AG09309 (cell line): ENCODE results near the gene TIAM1.

ENCODE experiments used
- DNase-seq: peaks from one replicate; pipeline ENCODE4 v3.0.0-alpha.2; 2010; ENCODE audit warnings: low read depth
- H3K4me3 ChIP-seq: 2 replicates; pipeline ENCODE4 v1.5.1; 2011; ENCODE audit warnings: mild to moderate bottlenecking, low read depth, low read length, moderate library complexity; ENCODE audit not compliant: control insufficient read depth
- TF ChIP-seq, protein P1 (sequence below): IDR thresholded peaks from 2 replicates; pipeline ENCODE4 v1.5.1; 2011; ENCODE audit warnings: mild to moderate bottlenecking, low read depth, low read length, inconsistent platforms; ENCODE audit not compliant: insufficient read depth, control insufficient read depth; ENCODE audit errors: missing control alignments

Gene TIAM1

DNA sequence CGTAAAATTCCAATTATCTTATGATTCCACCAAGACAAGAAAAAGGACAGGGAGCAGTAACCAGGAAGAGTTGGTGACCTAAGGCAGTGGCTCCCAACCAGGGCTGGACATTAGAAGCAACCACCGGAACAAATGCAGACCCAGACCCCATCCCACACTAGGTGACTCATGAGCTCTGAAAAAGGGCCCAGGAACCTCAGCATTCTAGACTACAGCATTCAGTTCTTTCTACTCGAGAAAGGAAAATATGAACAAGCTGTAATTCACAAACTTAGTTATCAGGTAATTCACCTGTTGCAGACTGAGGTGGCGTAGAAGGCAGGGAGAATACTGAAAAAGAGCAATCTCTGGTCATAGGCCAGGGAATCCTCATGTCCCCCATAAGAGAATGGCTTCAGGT, 167.3 kb downstream of the TIAM1 start:
- no peak for DNase-seq
- H3K4me3 ChIP-seq, result no peak overlapping the region
- TF ChIP-seq, protein P1, sequence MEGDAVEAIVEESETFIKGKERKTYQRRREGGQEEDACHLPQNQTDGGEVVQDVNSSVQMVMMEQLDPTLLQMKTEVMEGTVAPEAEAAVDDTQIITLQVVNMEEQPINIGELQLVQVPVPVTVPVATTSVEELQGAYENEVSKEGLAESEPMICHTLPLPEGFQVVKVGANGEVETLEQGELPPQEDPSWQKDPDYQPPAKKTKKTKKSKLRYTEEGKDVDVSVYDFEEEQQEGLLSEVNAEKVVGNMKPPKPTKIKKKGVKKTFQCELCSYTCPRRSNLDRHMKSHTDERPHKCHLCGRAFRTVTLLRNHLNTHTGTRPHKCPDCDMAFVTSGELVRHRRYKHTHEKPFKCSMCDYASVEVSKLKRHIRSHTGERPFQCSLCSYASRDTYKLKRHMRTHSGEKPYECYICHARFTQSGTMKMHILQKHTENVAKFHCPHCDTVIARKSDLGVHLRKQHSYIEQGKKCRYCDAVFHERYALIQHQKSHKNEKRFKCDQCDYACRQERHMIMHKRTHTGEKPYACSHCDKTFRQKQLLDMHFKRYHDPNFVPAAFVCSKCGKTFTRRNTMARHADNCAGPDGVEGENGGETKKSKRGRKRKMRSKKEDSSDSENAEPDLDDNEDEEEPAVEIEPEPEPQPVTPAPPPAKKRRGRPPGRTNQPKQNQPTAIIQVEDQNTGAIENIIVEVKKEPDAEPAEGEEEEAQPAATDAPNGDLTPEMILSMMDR, result no peak

DNA sequence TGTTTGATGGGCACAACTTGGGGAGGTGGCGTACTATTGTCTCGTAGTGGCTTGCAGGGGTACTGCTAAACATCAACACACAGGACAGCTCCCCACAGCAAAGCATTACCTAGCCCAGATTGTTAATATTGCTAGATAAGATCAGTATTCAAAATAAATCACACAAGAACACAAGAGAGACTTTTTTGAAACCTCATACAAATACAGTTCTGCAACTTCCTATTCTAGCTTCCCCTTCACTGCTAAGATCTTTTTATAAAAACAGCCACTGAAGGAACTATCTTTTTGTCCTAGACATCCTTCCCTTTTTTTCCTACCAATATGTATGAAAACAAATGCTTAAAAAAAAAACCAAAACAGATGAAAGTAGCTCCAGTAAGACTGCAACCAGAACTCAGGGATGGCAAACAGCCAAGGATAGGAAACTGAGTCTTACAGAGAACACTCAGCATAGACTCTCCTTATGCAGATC, 167.9 kb downstream of the TIAM1 start:
- no peak overlapping the region for H3K4me3 ChIP-seq
- no peak for DNase-seq
- TF ChIP-seq, protein P1, result no peak

DNA sequence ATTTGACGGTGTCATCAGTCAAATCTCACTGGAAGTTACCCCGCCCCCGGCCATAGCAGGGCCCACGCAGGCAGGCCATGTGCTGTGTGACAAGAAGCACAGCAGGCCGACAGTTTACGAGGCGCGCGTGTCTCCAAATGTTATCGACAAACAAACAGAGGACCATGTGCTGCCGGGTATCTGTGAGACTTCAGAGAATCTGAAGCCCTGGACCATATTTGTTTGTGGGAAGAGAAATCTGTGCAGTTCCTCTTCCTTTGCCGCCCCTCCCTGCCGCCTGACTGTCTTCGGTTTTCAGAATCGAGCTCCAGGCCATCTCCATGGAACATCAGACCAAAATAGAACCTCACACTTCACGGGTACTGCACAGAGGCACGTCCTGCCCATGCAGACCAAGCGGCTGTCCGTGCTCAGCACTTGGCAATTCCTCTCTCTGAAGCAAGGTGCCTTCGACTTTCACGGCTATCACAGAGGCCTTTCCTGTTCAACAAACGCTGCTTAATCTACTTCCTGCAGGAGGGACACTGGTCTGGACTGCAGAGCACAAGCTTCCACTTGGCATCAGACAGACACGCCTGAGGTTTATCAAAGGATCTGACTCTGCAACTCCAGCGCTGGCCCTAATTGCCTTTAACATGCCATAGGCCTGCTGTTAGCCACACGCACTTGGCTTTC, 170.0 kb downstream of the TIAM1 start:
- DNase-seq, result no peak
- no peak overlapping the region for H3K4me3 ChIP-seq
- TF ChIP-seq, protein P1, result no peak

DNA sequence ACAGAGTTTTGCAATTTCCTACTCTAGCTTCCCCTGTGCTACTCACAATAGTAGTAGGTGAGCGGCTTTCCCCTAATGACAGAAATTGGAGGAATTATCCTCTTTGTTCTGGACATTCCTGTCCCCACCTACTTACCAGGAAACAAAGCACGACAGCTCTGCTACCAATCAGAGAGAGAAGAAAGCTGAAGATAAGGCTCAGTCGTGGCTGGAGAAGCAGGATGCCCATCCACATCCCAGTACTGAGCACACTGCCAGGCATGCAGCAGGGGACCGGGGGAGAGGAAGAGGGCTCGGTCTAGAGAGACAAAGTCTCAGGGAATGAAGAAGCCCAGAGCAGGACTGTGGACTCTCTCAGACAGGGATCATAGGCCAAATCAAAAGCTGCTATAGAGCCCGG, 171.7 kb downstream of the TIAM1 start:
- H3K4me3 ChIP-seq, result no peak overlapping the region
- no peak for DNase-seq
- TF ChIP-seq, protein P1, result no peak

DNA sequence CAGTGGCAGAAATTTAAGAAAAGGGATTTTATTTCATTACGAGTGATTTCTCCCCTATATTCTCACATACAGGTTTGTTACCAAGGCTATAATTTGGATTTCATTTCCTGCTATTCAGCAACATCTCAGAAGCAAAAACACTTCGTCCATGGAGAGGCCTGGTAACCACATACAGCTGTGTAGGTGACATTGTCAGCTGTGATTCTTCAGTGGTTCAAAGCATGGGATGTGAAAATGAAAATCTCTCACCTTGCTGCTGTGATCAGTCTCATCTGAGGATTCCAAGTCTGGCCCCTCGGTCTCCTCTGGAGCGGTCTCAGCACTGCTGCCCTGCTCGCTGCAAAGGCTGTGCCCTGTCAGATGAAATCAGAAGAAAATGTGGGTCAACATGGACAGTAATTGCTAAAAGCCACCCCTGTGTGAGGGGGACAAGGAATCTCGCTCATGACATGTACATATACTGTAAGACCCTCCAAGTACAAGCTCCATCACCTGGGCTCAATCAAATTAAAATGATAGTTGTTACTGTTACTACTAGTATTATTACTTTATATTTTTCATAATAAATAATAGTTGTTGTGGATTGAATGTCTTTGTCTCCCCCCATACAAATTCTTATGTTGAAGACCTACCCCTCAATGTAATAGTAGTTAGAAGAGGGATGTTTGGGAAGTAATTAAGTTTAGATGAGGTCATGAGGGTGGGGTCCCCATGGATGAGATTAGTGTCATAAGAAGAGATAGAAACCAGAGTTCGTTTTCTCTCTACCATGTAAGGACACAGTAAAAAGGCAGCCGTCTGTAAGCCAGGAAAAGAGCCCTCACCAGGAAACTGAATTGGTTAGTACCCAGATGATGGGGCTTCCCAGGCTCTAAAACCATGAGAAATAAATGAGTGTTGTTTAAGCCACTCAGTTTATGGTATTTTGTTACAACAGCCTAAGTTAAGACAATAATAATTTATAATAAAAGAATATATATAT, 179.1 kb downstream of the TIAM1 start:
- DNase-seq, result no peak
- TF ChIP-seq, protein P1, result no peak
- H3K4me3 ChIP-seq, result no peak overlapping the region

DNA sequence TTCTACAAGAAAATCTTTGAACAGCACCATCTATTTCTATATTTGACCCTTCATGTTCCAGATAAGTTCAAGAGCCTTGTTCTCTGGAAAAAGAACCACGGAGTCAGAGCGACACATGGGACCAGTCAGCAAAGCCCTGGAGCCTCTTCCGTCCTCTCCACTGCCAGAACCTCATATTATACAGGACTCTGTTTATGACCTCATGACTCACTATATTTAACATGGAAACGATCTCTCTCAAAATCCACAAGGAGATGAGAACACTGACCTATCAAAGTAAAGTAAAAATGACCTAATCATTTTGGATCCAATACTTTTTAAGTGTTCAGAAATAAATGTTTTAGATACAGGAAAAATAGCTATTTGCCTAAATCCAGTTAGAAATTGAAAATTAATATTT, 181.2 kb downstream of the TIAM1 start:
- DNase-seq, result no peak
- TF ChIP-seq, protein P1, result no peak
- no peak overlapping the region for H3K4me3 ChIP-seq
